H1 (cell line): Measurements from ENCODE around the gene EPHA5. TPM values are rescaled to one million over a fixed set of nuclear protein-coding genes. Genes with fewer than 3 reads are reported as not detected.

Source experiments
- ATF3 ChIP-seq: IDR thresholded peaks from 2 replicates; pipeline ENCODE4 v1.6.1; 2011; ENCODE audit warnings: low read depth, mild to moderate bottlenecking, low read length; ENCODE audit not compliant: insufficient read depth
- BRCA1 ChIP-seq: IDR thresholded peaks from 2 replicates; pipeline ENCODE4 v1.6.1; 2012; ENCODE audit warnings: low read depth, low read length, improper control_type of control experiment
- CTBP2 ChIP-seq: IDR thresholded peaks from 2 replicates; pipeline ENCODE4 v1.7.0; 2011; ENCODE audit warnings: borderline replicate concordance, mild to moderate bottlenecking, moderate library complexity, mixed read lengths, low read length; ENCODE audit not compliant: insufficient read depth, insufficient read length
- HDAC2 ChIP-seq, 2 experiments: fragments of 300-600 bp in 1 of 2; sonication (generic) in 1 of 2; IDR thresholded peaks; 2 replicates each; pipeline ENCODE4 v1.6.1; 2011 to 2012; ENCODE audit warnings: low read depth in 2 of 2, low read length in 2 of 2, mild to moderate bottlenecking in 2 of 2, moderate library complexity in 2 of 2, borderline replicate concordance in 1 of 2, inconsistent platforms in 1 of 2
- HDAC6 ChIP-seq: IDR thresholded peaks from one replicate; pipeline ENCODE4 v1.7.1; 2012; ENCODE audit warnings: low read depth, mild to moderate bottlenecking, inconsistent platforms, low read length, moderate library complexity
- KDM1A ChIP-seq: fragments of 200-600, 300-600 bp; sonication (generic); IDR thresholded peaks from 2 replicates; pipeline ENCODE4 v1.7.1; 2016; ENCODE audit warnings: mild to moderate bottlenecking, low read length, borderline replicate concordance
- NRF1 ChIP-seq: IDR thresholded peaks from 2 replicates; pipeline ENCODE4 v1.6.1; 2011; ENCODE audit warnings: mild to moderate bottlenecking, low read depth, low read length, improper control_type of control experiment
- SAP30 ChIP-seq: fragments of 300-600 bp; sonication (generic); IDR thresholded peaks from 2 replicates; pipeline ENCODE4 v1.7.1; 2012; ENCODE audit warnings: low read length, moderate library complexity, mild to moderate bottlenecking, inconsistent platforms; ENCODE audit not compliant: insufficient read depth, insufficient replicate concordance
- TAF7 ChIP-seq: optimal IDR thresholded peaks from 2 replicates; pipeline ENCODE3; 2011; ENCODE audit warnings: low read depth, mild to moderate bottlenecking, inconsistent platforms, low read length, moderate library complexity, borderline replicate concordance
- polyA plus RNA-seq, 7 experiments: library from polyadenylated mRNA; depleted of rRNA in 3 of 7; stranded (reverse) in 5 of 7; unstranded in 2 of 7; fragments of >200 nt in 5 of 7; fragments of 200-250 nt in 2 of 7; gene quantifications; 1 replicate in 5 of 7; 2 replicates in 1 of 7; 4 replicates in 1 of 7; pipeline versions ENCODE4 v1.2.1 to v1.2.3, GENCODE V29; 2011 to 2013; ENCODE audit warnings: missing spikeins in 2 of 7, mixed read lengths in 2 of 7
- total RNA-seq: library from RNA; stranded (reverse); fragmentation: NEBNext Ultra II Directional; extraction: Animal tissue kit (Norgen Biotek cat#: 25700); gene quantifications from 2 replicates; pipeline ENCODE4 v1.2.1, GENCODE V29; 2021

Gene EPHA5
- total and polyA plus RNA-seq, 2 of the 8 experiments (the other 6 are each of a cell fraction or from before 2014, with no cell fraction given): 0.03 to 0.11 TPM

GRCh38 chr4:65358914-65359313, 311.4 kb downstream of the EPHA5 start (continued):
- TF ChIP-seq TAF7: no peak
- no peak for TF ChIP-seq BRCA1
- no peak for TF ChIP-seq HDAC2 (IDR thresholded peaks at IDR 0.05; ENCODE audit: borderline replicate concordance in 1 of 2, low read depth in 2 of 2, low read length in 2 of 2)
- no peak for TF ChIP-seq NRF1
- TF ChIP-seq HDAC6: no peak
- no peak for TF ChIP-seq SAP30
- TF ChIP-seq ATF3: no peak
- TF ChIP-seq KDM1A: no peak
- TF ChIP-seq CTBP2: no peak
- TF ChIP-seq, all 59 proteins: peak for 0
